Endothelial cell of umbilical vein (primary cell): Measurements from ENCODE around the gene PCYOX1L.

Source experiments
- CTCF ChIP-seq, 2 donors: IDR thresholded peaks; 1 replicate in 1 of 2; 2 replicates in 1 of 2; pipeline ENCODE4 v1.5.1; 2011; ENCODE audit warnings: low read length in 2 of 2, mild to moderate bottlenecking in 2 of 2, moderate library complexity in 2 of 2, control low read depth in 1 of 2, inconsistent platforms in 1 of 2, low read depth in 1 of 2; ENCODE audit not compliant: insufficient read depth in 1 of 2; ENCODE audit errors: extremely low read depth in 1 of 2
- GATA2 ChIP-seq: IDR thresholded peaks from 2 replicates; pipeline ENCODE4 v1.7.0; 2011; ENCODE audit warnings: low read depth, mild to moderate bottlenecking, moderate library complexity, mixed read lengths, low read length; ENCODE audit not compliant: insufficient read length, insufficient read depth
- POLR2A ChIP-seq: IDR thresholded peaks from 2 replicates; pipeline ENCODE4 v1.6.1; 2012; ENCODE audit warnings: low read depth, mild to moderate bottlenecking, control low read depth, low read length

GRCh38 chr5:149323621-149324205 lies 34.1 kb upstream of the PCYOX1L start:
- TF ChIP-seq CTCF (IDR thresholded peaks at IDR 0.05; ENCODE audit: extremely low read depth in 1 of 2, insufficient read depth in 1 of 2, low read depth in 1 of 2, low read length in 2 of 2): no peak
- no peak for TF ChIP-seq POLR2A
- TF ChIP-seq GATA2: no peak
